IPS DF 4.7 (cell line): ENCODE measurements around the gene SLC22A15.
"Not testable (repeated sequence)": the region's sequence is repeated elsewhere in the genome, so short reads cannot be mapped to it uniquely, and the experiment has no call there.

ENCODE experiments used
- DNase-seq: peaks from one replicate; pipeline ENCODE4 v3.0.0-alpha.2; 2013; ENCODE audit warnings: low spot score; ENCODE audit errors: extremely low read depth

The SLC22A15 gene

GRCh38 chr1:115976062-115976920 lies at the start of gene SLC22A15:
TSS of gene SLC22A15 (plus strand) at chr1:115976513. CDS start at chr1:115976628, 115 bp downstream.
- no peak for DNase-seq

- DNase-seq: no peak
Measured at GRCh38 chr1:115927971-115928370, 48.3 kb upstream of the SLC22A15 start.

- DNase-seq: no peak
Measured at GRCh38 chr1:115929881-115930280, 46.4 kb upstream of the SLC22A15 start.

GRCh38 chr1:115933625-115934024 lies 42.7 kb upstream of the SLC22A15 start:
- DNase-seq: no peak

- no peak for DNase-seq
Measured at GRCh38 chr1:115939455-115939854, 36.9 kb upstream of the SLC22A15 start.

- DNase-seq: no peak
Measured at GRCh38 chr1:115946116-115946515, 30.2 kb upstream of the SLC22A15 start.

- DNase-seq: no peak
Measured at GRCh38 chr1:115949156-115949555, 27.2 kb upstream of the SLC22A15 start.

- DNase-seq: no peak
Measured at GRCh38 chr1:115951560-115951959, 24.8 kb upstream of the SLC22A15 start.

- no peak for DNase-seq
Measured at GRCh38 chr1:115952547-115952946, 23.8 kb upstream of the SLC22A15 start.

GRCh38 chr1:115953180-115953579 lies 23.1 kb upstream of the SLC22A15 start:
- no peak for DNase-seq

- DNase-seq: no peak
Measured at GRCh38 chr1:115954684-115955083, 21.6 kb upstream of the SLC22A15 start.

- no peak for DNase-seq
Measured at GRCh38 chr1:115955228-115955627, 21.1 kb upstream of the SLC22A15 start.

GRCh38 chr1:115958866-115959265 lies 17.4 kb upstream of the SLC22A15 start:
- no peak for DNase-seq

GRCh38 chr1:115969509-115969908 lies 6.8 kb upstream of the SLC22A15 start:
- DNase-seq: peak; percentile 87

GRCh38 chr1:115971778-115972177 lies 4.5 kb upstream of the SLC22A15 start:
- DNase-seq: not testable (repeated sequence)

- DNase-seq: no peak
Measured at GRCh38 chr1:115973154-115973553, 3.2 kb upstream of the SLC22A15 start.

- DNase-seq: no peak
Measured at GRCh38 chr1:115975569-115976061, 698 bp upstream of the SLC22A15 start.

GRCh38 chr1:115976921-115977498 lies 697 bp downstream of the SLC22A15 start:
- no peak for DNase-seq

GRCh38 chr1:115977499-115978258 lies 1.4 kb downstream of the SLC22A15 start:
- DNase-seq: no peak

GRCh38 chr1:115978292-115978941 lies 2.1 kb downstream of the SLC22A15 start:
- DNase-seq: no peak

- DNase-seq: no peak
Measured at GRCh38 chr1:115980156-115980555, 3.8 kb downstream of the SLC22A15 start.
